Neural progenitor cell (in vitro differentiated cells): ENCODE measurements around the gene CLDN4. TPM values are rescaled to one million over a fixed set of nuclear protein-coding genes. Genes with fewer than 3 reads are reported as not detected.
"Not testable (repeated sequence)": the region's sequence is repeated elsewhere in the genome, so short reads cannot be mapped to it uniquely, and the experiment has no call there.

ENCODE experiments used
- DNase-seq: peaks from one replicate; pipeline ENCODE4 v3.0.0-alpha.2; 2016; ENCODE audit warnings: low spot score
- H2AFZ ChIP-seq: fragments of 200-600 bp; sonication (generic); replicated peaks from 2 replicates; pipeline ENCODE4 v1.6.1; 2016; ENCODE audit warnings: antibody characterized with exemption
- H3F3A ChIP-seq: fragments of 200-600 bp; sonication (generic); 2 replicates; pipeline ENCODE4 v1.6.1; 2016; ENCODE audit warnings: antibody characterized with exemption, low read depth
- H3K27ac ChIP-seq: fragments of 200-600 bp; sonication (generic); 2 replicates; pipeline ENCODE4 v1.5.1; 2016; ENCODE audit warnings: mild to moderate bottlenecking
- H3K27me3 ChIP-seq: fragments of 200-600 bp; sonication (generic); 2 replicates; pipeline ENCODE4 v1.6.1; 2016; ENCODE audit warnings: mild to moderate bottlenecking, moderate library complexity
- H3K36me3 ChIP-seq: fragments of 200-600 bp; sonication (generic); 2 replicates; pipeline ENCODE4 v1.5.1; 2016
- H3K4me1 ChIP-seq: fragments of 200-600 bp; sonication (generic); 2 replicates; pipeline ENCODE4 v1.6.1; 2016; ENCODE audit warnings: mixed run types
- H3K4me2 ChIP-seq: fragments of 200-600 bp; sonication (generic); 2 replicates; pipeline ENCODE4 v1.6.1; 2016
- H3K4me3 ChIP-seq: fragments of 200-600 bp; sonication (generic); 2 replicates; pipeline ENCODE4 v1.5.1; 2016
- H3K79me2 ChIP-seq: fragments of 200-600 bp; sonication (generic); 2 replicates; pipeline ENCODE4 v1.6.1; 2016; ENCODE audit warnings: low read depth
- H3K9ac ChIP-seq: fragments of 200-600 bp; sonication (generic); 2 replicates; pipeline ENCODE4 v1.6.1; 2016
- H3K9me3 ChIP-seq: fragments of 200-600 bp; sonication (generic); 2 replicates; pipeline ENCODE4 v1.5.1; 2016; ENCODE audit warnings: low read depth
- H4K20me1 ChIP-seq: fragments of 200-600 bp; sonication (generic); 2 replicates; pipeline ENCODE4 v1.6.1; 2016; ENCODE audit warnings: low read depth
- H3K27ac Mint-ChIP-seq: 3 replicates; pipeline ENCODE4 v1.8.0; 2021; ENCODE audit warnings: mixed read lengths
- H3K27me3 Mint-ChIP-seq: 2 replicates; pipeline ENCODE4 v1.8.0; 2022; ENCODE audit warnings: low read depth, mild to moderate bottlenecking, inconsistent platforms, moderate library complexity, mixed read lengths; ENCODE audit not compliant: insufficient read depth
- H3K36me3 Mint-ChIP-seq: 3 replicates; pipeline ENCODE4 v1.8.0; 2021; ENCODE audit warnings: mixed read lengths
- H3K4me1 Mint-ChIP-seq: 3 replicates; pipeline ENCODE4 v1.8.0; 2021; ENCODE audit warnings: mixed read lengths
- H3K4me3 Mint-ChIP-seq: 3 replicates; pipeline ENCODE4 v1.8.0; 2021; ENCODE audit warnings: mild to moderate bottlenecking, moderate library complexity, mixed read lengths
- H3K9me3 Mint-ChIP-seq: 3 replicates; pipeline ENCODE4 v1.8.0; 2020; ENCODE audit warnings: mixed read lengths
- EZH2 ChIP-seq: fragments of 200-600 bp; sonication (generic); IDR thresholded peaks from 2 replicates; pipeline ENCODE4 v1.6.1; 2017; ENCODE audit warnings: antibody characterized with exemption, mild to moderate bottlenecking, moderate library complexity
- EZH2phosphoT487 ChIP-seq: fragments of 200-600 bp; sonication (generic); IDR thresholded peaks from 2 replicates; pipeline ENCODE4 v1.6.1; 2017; ENCODE audit warnings: antibody characterized with exemption
- total RNA-seq: library from RNA; depleted of rRNA; stranded (reverse); fragments of >200 nt; gene quantifications from 2 replicates; pipeline ENCODE4 v1.2.3, GENCODE V29; 2015; ENCODE audit warnings: low replicate concordance
- TF ChIP-seq, protein P1 (sequence below): fragments of 200-600 bp; sonication (generic); IDR thresholded peaks from 2 replicates; pipeline ENCODE4 v1.5.1; 2017; ENCODE audit warnings: antibody characterized with exemption, mild to moderate bottlenecking

CLDN4 gene
- total RNA-seq, 1 donor from 2014 or later = not detected

DNA sequence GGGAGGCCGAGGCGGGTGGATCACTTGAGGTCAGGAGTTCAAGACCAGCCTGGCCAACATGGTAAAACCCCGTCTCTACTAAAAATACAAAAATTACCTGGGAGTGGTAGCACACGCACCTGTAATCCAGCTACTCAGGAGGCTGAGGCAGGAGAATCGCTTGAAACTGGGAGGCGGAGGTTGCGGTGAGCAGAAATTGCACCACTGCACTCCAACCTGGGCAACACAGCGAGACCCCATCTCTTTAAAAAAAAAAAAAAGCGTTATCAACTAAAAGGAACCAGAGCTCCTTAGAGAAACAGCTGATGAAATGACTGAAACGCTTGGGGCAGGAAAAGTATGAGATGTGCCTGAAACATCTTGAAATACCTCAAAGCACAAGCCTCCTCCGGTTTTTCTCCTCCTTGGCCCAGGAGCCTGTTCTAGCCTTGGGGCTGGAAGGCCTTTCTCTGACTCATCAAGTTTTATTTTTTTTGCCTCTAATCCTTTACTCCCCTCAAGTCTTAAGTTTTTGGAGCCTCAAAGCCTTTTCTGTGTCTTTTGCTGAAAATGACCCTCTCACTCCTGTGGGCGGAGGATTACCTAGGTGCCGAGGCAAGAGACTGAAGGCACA lies 14.2 kb downstream of the CLDN4 start:
- H3K4me3 ChIP-seq = no peak overlapping the region
- no peaks in the 10 kb centered on the region for H3K9me3 ChIP-seq
- no peak overlapping the region for H3K9ac ChIP-seq
- H3K9me3 Mint-ChIP-seq = no peaks in the 10 kb centered on the region
- no peak overlapping the region for H3K4me2 ChIP-seq
- peaks cover 11% of the 10 kb centered on the region for H3K4me1 Mint-ChIP-seq
- H3K27me3 ChIP-seq = no peaks in the 10 kb centered on the region
- H3K27me3 Mint-ChIP-seq = peaks cover 2% of the 10 kb centered on the region
- no peaks in the 10 kb centered on the region for H3K36me3 ChIP-seq
- DNase-seq = no peak
- H2AFZ ChIP-seq = no peak overlapping the region
- no peak overlapping the region for H3K4me3 Mint-ChIP-seq
- H3K27ac ChIP-seq = no peak overlapping the region
- no peaks in the 10 kb centered on the region for H3K36me3 Mint-ChIP-seq
- H3K4me1 ChIP-seq = peaks cover 6% of the 10 kb centered on the region
- no peaks in the 10 kb centered on the region for H4K20me1 ChIP-seq
- no peak overlapping the region for H3K27ac Mint-ChIP-seq
- no peaks in the 10 kb centered on the region for H3F3A ChIP-seq
- H3K79me2 ChIP-seq = no peaks in the 10 kb centered on the region
- TF ChIP-seq EZH2phosphoT487 (no peak), EZH2 (no peak)
- TF ChIP-seq, protein P1, sequence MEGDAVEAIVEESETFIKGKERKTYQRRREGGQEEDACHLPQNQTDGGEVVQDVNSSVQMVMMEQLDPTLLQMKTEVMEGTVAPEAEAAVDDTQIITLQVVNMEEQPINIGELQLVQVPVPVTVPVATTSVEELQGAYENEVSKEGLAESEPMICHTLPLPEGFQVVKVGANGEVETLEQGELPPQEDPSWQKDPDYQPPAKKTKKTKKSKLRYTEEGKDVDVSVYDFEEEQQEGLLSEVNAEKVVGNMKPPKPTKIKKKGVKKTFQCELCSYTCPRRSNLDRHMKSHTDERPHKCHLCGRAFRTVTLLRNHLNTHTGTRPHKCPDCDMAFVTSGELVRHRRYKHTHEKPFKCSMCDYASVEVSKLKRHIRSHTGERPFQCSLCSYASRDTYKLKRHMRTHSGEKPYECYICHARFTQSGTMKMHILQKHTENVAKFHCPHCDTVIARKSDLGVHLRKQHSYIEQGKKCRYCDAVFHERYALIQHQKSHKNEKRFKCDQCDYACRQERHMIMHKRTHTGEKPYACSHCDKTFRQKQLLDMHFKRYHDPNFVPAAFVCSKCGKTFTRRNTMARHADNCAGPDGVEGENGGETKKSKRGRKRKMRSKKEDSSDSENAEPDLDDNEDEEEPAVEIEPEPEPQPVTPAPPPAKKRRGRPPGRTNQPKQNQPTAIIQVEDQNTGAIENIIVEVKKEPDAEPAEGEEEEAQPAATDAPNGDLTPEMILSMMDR = no peak

GRCh38 chr7:73845701-73846195 lies 15.0 kb downstream of the CLDN4 start:
- not testable (repeated sequence) for H3K4me3 Mint-ChIP-seq, H3K36me3 ChIP-seq, H3K9me3 ChIP-seq, H3K4me1 ChIP-seq, H3K27me3 ChIP-seq, H3K27ac Mint-ChIP-seq, H3K9me3 Mint-ChIP-seq, H3K27ac ChIP-seq, H3K4me3 ChIP-seq, H4K20me1 ChIP-seq, H3K36me3 Mint-ChIP-seq, DNase-seq, H3K9ac ChIP-seq, H3K79me2 ChIP-seq, H3F3A ChIP-seq, H3K4me2 ChIP-seq, H3K27me3 Mint-ChIP-seq
- H2AFZ ChIP-seq = peak overlapping the region; percentile 68
- peaks cover 11% of the 10 kb centered on the region for H3K4me1 Mint-ChIP-seq

DNA sequence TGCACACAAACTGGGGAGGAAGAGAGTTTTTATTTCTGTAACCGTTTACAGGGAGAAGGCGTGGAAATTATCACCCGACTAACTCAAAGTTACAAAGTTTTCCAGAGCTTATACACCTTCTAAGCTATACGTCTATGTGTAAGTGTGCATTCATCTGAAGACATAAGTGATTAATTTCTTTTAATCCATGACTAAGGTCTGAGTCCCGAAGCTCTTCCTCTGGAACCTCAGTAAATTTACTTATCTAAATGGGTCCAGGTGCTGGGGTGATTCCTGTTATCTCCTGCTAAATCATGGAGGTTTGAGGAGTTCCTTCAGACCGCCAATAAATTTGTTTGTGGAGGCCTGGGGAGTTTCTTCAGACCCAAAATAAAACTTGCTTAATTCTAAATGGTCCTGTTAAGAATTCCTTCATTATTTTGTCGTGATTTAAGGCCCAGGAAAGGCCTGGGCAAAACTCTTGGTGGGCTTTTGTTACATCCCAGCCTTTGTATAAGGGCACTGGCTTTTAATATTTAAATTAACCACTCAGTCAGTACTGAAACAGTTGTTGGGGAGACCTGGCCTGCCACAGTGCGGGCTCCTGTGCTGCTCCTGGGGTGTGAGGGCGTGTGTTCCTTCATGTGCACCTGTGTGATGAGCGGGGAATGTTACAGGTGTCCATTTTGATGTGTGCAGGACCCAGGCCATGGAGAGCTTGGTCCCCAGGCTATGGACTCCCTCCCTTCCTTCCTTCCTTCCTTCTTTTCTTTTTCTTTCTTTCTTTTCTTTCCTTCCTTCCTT lies 17.3 kb downstream of the CLDN4 start:
- Mint-ChIP-seq H3K4me1 (peaks cover 13% of the 10 kb centered on the region), H3K27me3 (peaks cover 8% of the 10 kb centered on the region), H3K36me3 (no peaks in the 10 kb centered on the region), H3K9me3 (no peaks in the 10 kb centered on the region), H3K4me3 (no peak overlapping the region), H3K27ac (no peak overlapping the region)
- TF ChIP-seq EZH2 (no peak), EZH2phosphoT487 (no peak)
- TF ChIP-seq, protein P1 = no peak
- Histone ChIP-seq H3K4me2 (no peak overlapping the region), H3K27ac (no peak overlapping the region), H3K4me1 (peaks cover 1% of the 10 kb centered on the region), H3K9me3 (no peaks in the 10 kb centered on the region), H3K4me3 (no peak overlapping the region), H3K79me2 (no peaks in the 10 kb centered on the region), H3K27me3 (no peaks in the 10 kb centered on the region), H2AFZ (no peak overlapping the region), H3F3A (no peaks in the 10 kb centered on the region), H3K9ac (no peak overlapping the region), H3K36me3 (no peaks in the 10 kb centered on the region), H4K20me1 (no peaks in the 10 kb centered on the region)
- DNase-seq = no peak

GRCh38 chr7:73850781-73851207 lies 20.0 kb downstream of the CLDN4 start:
- Histone ChIP-seq H3K4me1 (no peaks in the 10 kb centered on the region), H3K27me3 (peaks cover 17% of the 10 kb centered on the region), H3K27ac (no peak overlapping the region), H3K36me3 (no peaks in the 10 kb centered on the region), H4K20me1 (no peaks in the 10 kb centered on the region), H3K4me3 (no peak overlapping the region), H3K9ac (no peak overlapping the region), H3F3A (no peaks in the 10 kb centered on the region), H2AFZ (no peak overlapping the region), H3K79me2 (no peaks in the 10 kb centered on the region), H3K4me2 (no peak overlapping the region), H3K9me3 (no peaks in the 10 kb centered on the region)
- H3K4me3 Mint-ChIP-seq = no peak overlapping the region
- H3K9me3 Mint-ChIP-seq = no peaks in the 10 kb centered on the region
- H3K27me3 Mint-ChIP-seq = peaks cover 11% of the 10 kb centered on the region
- H3K27ac Mint-ChIP-seq = no peak overlapping the region
- TF ChIP-seq EZH2 = no peak
- TF ChIP-seq EZH2phosphoT487 = no peak
- DNase-seq = no peak
- H3K4me1 Mint-ChIP-seq = peaks cover 9% of the 10 kb centered on the region
- H3K36me3 Mint-ChIP-seq = no peaks in the 10 kb centered on the region
